HG03139 (cell line): ENCODE results near the gene ZNF260.
A peak's percentile ranks its signal among the peaks of the same experiment; 100 is the strongest.
"Not testable (repeated sequence)": the region's sequence is repeated elsewhere in the genome, so short reads cannot be mapped to it uniquely, and the experiment has no call there.

ENCODE experiments used
- ATAC-seq: cut with Tn5 transposase; IDR thresholded peaks from one replicate; pipeline ENCODE4 v1.9.1; 2021; ENCODE audit not compliant: unreplicated experiment

ZNF260 gene

GRCh38 chr19:36528194-36528920 lies at the start of gene ZNF260:
Gene ZNF260 (minus strand): TSS chr19:36528271. CDS start chr19:36515238, 13,033 bp downstream.
- peak; percentile 78 for ATAC-seq

DNA sequence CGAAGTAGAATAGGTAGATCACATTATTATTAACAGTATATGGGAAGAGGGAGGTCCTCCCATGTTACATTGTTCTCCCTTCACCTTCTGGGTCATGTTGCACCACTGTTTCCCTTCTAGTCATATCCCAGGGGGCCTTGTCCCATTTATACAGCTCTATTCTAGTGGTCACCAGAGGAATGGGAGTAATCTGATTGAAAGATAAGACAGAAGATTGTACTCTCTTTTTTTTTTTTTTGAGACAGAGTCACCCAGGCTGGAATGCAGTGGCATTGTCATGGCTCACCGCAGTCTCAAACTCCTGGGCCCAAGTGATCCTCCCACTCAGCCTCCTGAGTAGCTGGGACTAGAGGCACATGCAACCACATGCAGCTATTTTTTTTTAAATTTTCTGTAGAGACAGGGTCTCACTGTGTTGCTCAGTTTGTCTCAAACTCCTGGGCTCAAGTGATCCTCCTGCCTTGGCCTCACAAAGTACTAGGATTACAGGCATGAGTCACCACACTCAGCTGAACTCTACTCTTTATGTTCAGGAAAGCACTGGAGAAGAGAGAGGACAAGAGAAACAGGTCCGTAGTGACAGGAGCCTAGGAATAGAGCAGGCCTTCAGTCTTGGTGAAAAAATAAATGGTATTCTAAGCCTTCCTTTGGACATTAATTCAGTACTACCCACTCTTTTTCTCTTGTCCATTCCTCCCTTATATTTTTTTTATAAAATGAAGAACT lies 49.4 kb upstream of the ZNF260 start:
- ATAC-seq: no peak

DNA sequence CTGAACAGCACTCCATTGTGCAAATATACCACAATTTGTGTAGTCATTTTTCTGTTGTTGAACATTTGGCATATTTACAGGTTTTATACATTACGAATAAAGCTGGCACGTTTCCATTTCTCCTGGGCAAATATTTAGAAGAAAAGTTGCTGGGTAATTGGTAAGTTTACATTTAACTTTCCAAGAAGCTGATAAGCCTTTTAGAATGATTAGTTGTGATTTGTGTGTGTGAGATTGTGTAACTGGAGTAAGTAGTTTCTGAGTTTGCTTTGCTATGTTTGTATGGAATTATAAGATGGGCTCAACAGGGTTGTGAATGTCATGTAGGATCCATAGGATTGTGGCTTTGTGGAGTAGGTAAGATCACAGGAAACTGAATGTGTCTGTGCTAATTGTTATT lies 46.7 kb upstream of the ZNF260 start:
- no peak for ATAC-seq

- ATAC-seq: peak; percentile 11
Measured at GRCh38 chr19:36573895-36574720, 46.0 kb upstream of the ZNF260 start.

- peak; percentile 84 for ATAC-seq
Measured at GRCh38 chr19:36573020-36573894, 45.2 kb upstream of the ZNF260 start, which contains the start of gene ZNF529. Gene ZNF529 (minus strand): TSS chr19:36573292. CDS start chr19:36572346, 946 bp downstream.

DNA sequence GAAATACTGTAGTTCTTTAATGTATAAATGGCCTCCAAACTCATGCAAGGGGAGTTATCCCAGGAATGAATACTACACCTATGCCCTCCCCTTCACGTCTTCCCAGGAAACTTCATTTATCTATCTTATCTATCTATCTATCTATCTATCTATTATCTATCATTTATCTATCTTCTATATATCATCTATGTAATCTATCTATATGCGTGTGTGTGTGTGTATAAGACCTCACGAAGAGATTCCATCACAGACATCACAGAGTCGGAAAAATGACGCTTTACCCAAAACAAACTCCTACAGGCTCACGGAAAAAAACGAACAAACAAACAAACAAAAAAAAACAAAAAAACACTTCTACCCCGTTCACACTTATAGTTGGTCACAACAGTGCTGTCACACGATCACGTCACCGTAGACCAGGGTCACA lies 44.5 kb upstream of the ZNF260 start:
- ATAC-seq: no peak

- no peak for ATAC-seq
Measured at GRCh38 chr19:36564391-36564790, 36.3 kb upstream of the ZNF260 start.

DNA sequence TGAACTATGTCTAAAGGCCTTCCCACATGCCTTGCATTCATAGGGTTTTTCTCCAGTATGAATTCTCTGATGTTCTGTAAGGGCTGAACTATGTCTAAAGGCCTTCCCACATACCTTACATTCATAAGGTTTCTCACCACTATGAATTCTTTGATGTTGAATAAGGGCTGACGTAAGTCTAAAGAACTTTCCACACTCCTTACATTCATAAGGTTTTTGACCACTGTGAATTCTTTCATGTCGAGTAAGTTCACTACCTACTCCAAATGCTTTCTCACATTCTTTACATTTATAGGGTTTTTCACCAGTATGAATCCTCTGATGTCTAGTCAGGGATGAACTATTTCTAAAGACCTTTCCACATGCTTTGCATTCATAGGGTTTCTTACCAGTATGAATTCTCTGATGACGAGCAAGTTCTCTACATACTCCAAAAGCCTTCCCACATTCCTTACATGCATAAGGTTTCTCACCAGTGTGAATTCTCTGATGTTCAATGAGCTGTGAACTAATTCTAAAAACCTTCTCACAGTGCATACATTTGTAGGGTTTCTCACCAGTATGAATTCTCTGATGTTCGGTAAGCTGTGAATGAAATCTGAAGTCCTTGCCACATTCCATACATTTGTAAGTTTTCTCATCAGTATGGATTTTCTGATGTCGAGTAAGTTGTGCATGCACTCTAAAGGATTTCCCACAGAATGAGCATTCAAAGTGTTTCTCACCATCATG lies 19.1 kb upstream of the ZNF260 start:
- no peak for ATAC-seq

- ATAC-seq: no peak
Measured at GRCh38 chr19:36528921-36529518, 949 bp upstream of the ZNF260 start.

DNA sequence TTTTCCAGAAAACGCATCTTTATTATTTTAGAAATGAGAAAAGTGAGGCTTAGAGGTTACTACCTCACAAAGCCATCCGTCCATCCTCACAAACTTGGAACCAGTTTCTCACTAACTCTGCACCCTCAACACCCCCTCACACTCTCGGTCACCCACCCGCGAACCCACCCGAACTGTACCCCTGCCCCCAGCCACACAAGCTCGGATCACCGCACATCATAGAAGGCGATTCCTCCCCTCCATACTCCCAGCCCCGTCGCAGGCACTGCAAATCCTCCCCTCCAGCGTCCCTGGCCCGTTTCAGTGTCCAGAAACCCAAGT lies 238 bp downstream of the ZNF260 start:
- peak; percentile 5 for ATAC-seq

GRCh38 chr19:36527341-36527740 lies 730 bp downstream of the ZNF260 start:
- no peak for ATAC-seq

GRCh38 chr19:36526581-36526980 lies 1.5 kb downstream of the ZNF260 start:
- no peak for ATAC-seq

GRCh38 chr19:36524617-36525016 lies 3.5 kb downstream of the ZNF260 start:
- ATAC-seq: no peak

DNA sequence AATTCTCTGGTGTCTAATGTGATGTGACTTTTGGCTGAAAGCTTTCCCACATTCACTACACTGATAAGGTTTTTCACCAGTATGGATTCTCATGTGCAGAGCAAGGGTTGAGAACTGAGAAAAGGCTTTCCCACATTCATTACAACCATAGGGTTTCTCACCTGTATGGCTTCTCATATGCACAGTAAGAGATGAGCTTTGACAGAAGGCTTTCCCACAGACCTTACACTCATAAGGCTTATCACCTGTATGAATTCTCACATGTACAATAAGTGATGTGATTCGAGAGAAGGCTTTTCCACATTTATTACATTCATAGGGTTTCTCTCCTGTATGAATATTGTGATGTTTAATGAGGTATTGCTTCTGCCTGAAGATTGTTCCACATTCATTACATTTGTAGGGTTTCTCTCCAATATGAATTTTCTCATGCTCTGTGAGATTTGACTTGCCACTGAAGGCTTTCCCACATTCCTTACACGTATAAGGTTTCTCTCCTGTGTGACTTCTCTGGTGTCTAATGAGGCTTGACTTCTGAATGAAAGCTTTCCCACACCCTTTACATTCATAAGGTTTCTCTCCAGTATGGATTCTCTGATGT lies 14.0 kb downstream of the ZNF260 start:
- ATAC-seq: no peak

GRCh38 chr19:36508325-36508724 lies 19.7 kb downstream of the ZNF260 start:
- no peak for ATAC-seq

DNA sequence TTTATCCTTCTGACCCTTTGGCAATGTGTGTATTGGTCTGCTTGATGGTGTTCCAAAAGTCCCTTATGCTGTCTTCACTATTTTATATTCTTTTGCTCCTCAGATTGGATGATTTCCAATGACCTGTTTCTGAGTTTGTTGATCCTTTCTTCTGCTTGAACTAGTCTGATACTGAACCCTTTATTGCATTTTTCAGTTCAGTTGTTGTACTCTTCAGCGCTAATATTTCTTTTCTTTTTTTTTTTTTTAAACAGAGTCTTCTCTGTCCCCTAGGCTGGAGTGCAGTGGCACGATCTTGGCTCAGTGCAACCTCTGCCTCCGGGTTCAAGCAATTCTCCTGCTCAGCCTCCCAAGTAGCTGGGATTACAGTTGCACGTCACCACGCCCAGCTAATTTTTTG lies 26.1 kb downstream of the ZNF260 start:
- no peak for ATAC-seq

DNA sequence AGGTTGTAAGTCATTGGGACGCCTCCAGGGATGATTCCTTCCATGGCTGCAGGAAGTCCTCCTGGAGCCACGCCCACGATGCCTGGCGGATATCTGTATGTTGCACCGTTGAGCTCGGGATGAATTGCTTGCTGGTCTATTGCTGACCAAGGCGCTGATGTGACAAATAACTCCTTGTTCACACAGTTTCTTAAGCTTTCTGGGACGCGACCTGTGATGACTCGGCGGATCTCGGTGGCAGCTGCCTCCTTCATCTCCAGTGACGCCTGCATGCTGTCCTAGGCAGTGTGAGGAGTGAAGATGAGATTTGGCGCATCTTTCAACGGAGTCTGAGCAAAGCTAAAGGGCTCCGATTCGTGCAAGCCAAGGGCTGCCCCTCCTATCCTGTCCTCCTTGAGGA lies 31.1 kb downstream of the ZNF260 start:
- ATAC-seq: no peak

DNA sequence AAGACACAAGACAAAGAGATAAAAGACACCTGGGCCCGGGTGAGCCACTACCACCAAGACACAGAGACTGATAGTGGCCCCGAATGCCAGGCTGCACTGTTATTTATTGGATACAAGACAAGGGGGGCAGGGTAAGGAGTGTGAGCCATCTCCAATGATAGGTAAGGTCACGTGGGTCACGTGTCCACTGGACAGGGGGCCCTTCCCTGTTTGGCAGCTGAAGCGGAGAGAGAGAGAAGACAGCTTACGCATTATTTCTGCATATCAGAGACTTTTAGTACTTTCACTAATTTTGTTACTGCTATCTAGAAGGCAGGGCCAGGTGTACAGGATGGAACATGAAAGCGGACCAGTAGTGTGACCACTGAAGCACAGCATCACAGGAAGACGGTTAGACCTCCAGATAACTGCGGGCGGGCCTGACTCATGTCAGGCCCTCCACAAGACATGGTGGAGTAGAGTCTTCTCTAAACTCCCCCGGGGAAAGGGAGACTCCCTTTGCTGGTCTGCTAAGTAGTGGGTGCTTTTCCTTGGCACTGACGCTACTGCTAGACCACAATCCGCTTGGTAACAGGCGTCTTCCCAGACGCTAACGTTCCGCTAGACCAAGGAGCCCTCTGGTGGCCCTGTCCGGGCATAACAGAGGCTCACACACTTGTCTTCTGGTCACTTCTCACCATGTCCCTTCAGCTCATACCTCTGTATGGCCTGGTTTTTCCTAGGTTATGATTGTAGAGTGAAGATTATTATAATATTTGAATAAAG lies 35.2 kb downstream of the ZNF260 start:
- ATAC-seq: not testable (repeated sequence)
